ENCODE data around the gene CLDN14.

DNA sequence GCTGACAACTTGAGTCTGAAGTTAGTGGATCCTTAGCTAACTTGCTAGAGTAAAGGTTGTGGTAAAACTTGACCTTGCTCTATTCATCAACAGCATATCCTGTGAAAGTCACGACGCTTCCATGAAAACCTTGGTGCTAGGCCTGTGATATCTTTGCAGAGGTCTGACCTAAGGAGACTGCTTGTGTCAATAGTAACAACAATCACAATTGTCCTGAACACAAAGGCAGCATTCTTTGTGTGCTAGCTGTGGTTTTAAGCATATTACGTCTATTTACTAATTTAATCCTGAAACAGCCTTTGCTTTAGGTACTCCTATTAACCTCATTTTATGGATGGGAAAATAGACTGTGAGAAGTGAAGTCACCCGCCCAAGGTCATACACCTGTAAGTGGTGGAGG, 2.8 kb upstream of the CLDN14 start:
- TF ChIP-seq, protein P1, sequence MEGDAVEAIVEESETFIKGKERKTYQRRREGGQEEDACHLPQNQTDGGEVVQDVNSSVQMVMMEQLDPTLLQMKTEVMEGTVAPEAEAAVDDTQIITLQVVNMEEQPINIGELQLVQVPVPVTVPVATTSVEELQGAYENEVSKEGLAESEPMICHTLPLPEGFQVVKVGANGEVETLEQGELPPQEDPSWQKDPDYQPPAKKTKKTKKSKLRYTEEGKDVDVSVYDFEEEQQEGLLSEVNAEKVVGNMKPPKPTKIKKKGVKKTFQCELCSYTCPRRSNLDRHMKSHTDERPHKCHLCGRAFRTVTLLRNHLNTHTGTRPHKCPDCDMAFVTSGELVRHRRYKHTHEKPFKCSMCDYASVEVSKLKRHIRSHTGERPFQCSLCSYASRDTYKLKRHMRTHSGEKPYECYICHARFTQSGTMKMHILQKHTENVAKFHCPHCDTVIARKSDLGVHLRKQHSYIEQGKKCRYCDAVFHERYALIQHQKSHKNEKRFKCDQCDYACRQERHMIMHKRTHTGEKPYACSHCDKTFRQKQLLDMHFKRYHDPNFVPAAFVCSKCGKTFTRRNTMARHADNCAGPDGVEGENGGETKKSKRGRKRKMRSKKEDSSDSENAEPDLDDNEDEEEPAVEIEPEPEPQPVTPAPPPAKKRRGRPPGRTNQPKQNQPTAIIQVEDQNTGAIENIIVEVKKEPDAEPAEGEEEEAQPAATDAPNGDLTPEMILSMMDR (conservative IDR thresholded peaks at IDR 0.05): no peak
- no peak for TF ChIP-seq ZFX (IDR thresholded peaks at IDR 0.05)
